ENCODE data around the gene STARD5. TPM values are rescaled to one million over a fixed set of nuclear protein-coding genes. Genes with fewer than 3 reads are reported as not detected.

Gene STARD5
- total RNA-seq, 1 experiment from 2014 or later = 2.3 TPM

DNA sequence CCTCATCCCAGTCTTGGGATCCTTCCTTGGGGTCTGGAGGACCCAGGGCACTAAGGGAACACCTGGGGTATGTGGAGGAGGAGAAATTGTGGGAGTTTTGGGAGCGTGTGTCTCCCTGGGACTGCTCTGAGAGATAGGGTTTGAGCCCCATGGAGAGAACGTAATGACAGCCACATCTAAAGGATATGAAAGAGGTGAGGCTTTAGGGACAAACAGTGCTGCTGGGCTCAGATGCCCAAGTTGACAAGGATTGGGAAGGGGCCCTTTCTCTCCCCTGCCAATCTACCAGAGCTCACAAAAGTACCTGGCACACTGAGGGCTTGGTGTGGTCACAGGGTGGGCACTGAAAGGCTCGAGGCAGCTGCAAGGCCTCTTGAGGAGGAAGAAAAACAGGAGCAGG lies 13.3 kb upstream of the STARD5 start:
- Histone ChIP-seq H3T11ph (ENCODE audit: low read length) (no peak overlapping the region), H2BK12ac (ENCODE audit: insufficient read length, low read depth, low read length) (no peak overlapping the region), H2BK15ac (ENCODE audit: low read depth, low read length) (no peak overlapping the region), H3K23ac (ENCODE audit: insufficient read length, low read depth, low read length) (no peak overlapping the region), H3K4me2 (ENCODE audit: insufficient read depth, insufficient read length, low read length) (no peak overlapping the region), H3K56ac (ENCODE audit: insufficient read length, low read depth, low read length) (no peak overlapping the region), H2AK5ac (ENCODE audit: insufficient read length, low read length) (no peak overlapping the region), H3K27me3 (ENCODE audit: insufficient read depth, low read length) (no peaks in the 10 kb centered on the region), H4K20me1 (ENCODE audit: control insufficient read depth, insufficient read depth, insufficient read length) (no peaks in the 10 kb centered on the region), H2AFZ (ENCODE audit: low read length) (no peak overlapping the region), H3K14ac (ENCODE audit: insufficient read depth, low read length) (no peak overlapping the region), H3K4ac (ENCODE audit: low read depth, low read length) (no peak overlapping the region), H3K79me2 (ENCODE audit: insufficient read depth, low read length) (no peaks in the 10 kb centered on the region), H4K8ac (replicated peaks; ENCODE audit: insufficient read length, low read depth, low read length) (no peak overlapping the region), H3K23me2 (ENCODE audit: insufficient read length, low read depth, low read length, poor library complexity, severe bottlenecking) (no peaks in the 10 kb centered on the region), H2BK5ac (ENCODE audit: insufficient read length, low read length) (no peak overlapping the region), H4K5ac (ENCODE audit: insufficient read length, low read depth, low read length) (no peak overlapping the region), H3K4me1 (ENCODE audit: insufficient read depth, low read length) (no peaks in the 10 kb centered on the region), H2BK120ac (ENCODE audit: low read depth, low read length, poor library complexity, severe bottlenecking) (no peak overlapping the region), H2BK20ac (ENCODE audit: low read depth, low read length, poor library complexity, severe bottlenecking) (no peak overlapping the region), H4K91ac (ENCODE audit: insufficient read length, low read depth, low read length) (no peak overlapping the region), H3K9ac (ENCODE audit: extremely low read depth, insufficient read length, low read length) (no peak overlapping the region), H3K9me3 (ENCODE audit: control insufficient read depth, low read depth, low read length) (no peaks in the 10 kb centered on the region), H3K18ac (ENCODE audit: insufficient read length, low read depth, low read length) (no peak overlapping the region), H3K79me1 (ENCODE audit: insufficient read depth, low read depth, low read length, poor library complexity, severe bottlenecking) (no peaks in the 10 kb centered on the region), H3K27ac (ENCODE audit: insufficient read length, low read depth, low read length) (no peak overlapping the region)
- Mint-ChIP-seq H3K27ac (peak overlapping the region in 2 of 3 experiments; percentile 53 to 82; a peak in 1 of 7 replicates), H3K9me3 (no peaks in the 10 kb centered on the region), H3K4me1 (0 out of 4 replicates have a peak, but pooled peaks cover 2 to 3% of the 10 kb centered on the region in 2 experiments), H3K36me3 (ENCODE audit: insufficient read depth in 1 of 3, low read depth in 3 of 3) (no peaks in the 10 kb centered on the region), H3K27me3 (ENCODE audit: low read depth) (no peaks in the 10 kb centered on the region; the same call in 1 of the 2 replicates), H3K4me3 (no peak overlapping the region)
- no peak for DNase-seq
- no CpG with 5 or more reads among the region's 3 CpGs for WGBS (ENCODE audit: extremely low coverage, insufficient read length, low lambda C conversion rate)
- TF ChIP-seq, protein P1, sequence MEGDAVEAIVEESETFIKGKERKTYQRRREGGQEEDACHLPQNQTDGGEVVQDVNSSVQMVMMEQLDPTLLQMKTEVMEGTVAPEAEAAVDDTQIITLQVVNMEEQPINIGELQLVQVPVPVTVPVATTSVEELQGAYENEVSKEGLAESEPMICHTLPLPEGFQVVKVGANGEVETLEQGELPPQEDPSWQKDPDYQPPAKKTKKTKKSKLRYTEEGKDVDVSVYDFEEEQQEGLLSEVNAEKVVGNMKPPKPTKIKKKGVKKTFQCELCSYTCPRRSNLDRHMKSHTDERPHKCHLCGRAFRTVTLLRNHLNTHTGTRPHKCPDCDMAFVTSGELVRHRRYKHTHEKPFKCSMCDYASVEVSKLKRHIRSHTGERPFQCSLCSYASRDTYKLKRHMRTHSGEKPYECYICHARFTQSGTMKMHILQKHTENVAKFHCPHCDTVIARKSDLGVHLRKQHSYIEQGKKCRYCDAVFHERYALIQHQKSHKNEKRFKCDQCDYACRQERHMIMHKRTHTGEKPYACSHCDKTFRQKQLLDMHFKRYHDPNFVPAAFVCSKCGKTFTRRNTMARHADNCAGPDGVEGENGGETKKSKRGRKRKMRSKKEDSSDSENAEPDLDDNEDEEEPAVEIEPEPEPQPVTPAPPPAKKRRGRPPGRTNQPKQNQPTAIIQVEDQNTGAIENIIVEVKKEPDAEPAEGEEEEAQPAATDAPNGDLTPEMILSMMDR (conservative IDR thresholded peaks at IDR 0.05) = no peak
